ENCODE results near the gene GMPPB.

DNA sequence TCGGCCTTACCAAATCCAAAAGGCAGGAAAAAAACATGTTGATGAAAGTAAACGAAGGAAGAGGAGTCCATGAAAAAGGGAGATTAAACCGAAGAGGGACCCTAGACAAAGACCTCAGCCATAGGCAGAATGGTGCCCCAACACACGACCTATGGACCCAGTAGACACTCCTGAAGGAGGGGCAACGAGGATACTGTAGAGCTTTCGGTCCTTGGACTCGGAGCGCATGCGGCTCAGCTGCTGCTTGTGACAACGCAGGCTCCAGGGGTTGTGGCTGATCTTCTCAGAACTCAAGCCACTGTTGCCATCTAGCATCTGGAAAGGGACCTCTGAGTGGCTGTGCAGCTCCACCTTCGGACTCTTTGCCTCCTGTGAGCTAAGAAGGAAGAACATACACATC, 8.8 kb upstream of the GMPPB start:
- no peak for TF ChIP-seq CTCF (conservative IDR thresholded peaks at IDR 0.05)
- no peak for TF ChIP-seq ZFX (IDR thresholded peaks at IDR 0.05)

All from C4-2B (cell line).